T-cell (primary cell): ENCODE data around the gene BCL2L1. TPM values are rescaled to one million over a fixed set of nuclear protein-coding genes. Genes with fewer than 3 reads are reported as not detected.

Experiments used
- ATAC-seq, 4 experiments: fragments of 200-7000 bp in 3 of 4; fragments of 150-1000 bp in 1 of 4; cut with Tn5 transposase; replicated peaks in 1 of 4; 1 replicate in 3 of 4; 2 replicates in 1 of 4; pipeline ENCODE4 v1.10.0; 2021; ENCODE audit warnings: moderate library complexity in 3 of 4, mild to moderate bottlenecking in 2 of 4, moderate number of reproducible peaks in 1 of 4
- CTCF ChIA-PET, 2 donors: fragments of 300-600 bp; sonication (Branson Sonifier 250); formaldehyde crosslinking; loops; one replicate each; lab custom pipeline; 2022; ENCODE audit warnings: antibody characterized with exemption in 2 of 2; lab: Charles Lee
- POLR2A ChIA-PET, 2 donors: fragments of 300-600 bp; sonication (Branson Sonifier 250); formaldehyde crosslinking; loops; one replicate each; lab custom pipeline; 2022; ENCODE audit warnings: antibody characterized with exemption in 2 of 2; lab: Charles Lee
- DNase-seq, 35 experiments: peaks; one replicate each; pipeline versions ENCODE4 v3.0.0 to v3.0.0-alpha.2; 2013 to 2023
- H3K27ac ChIP-seq: one replicate; pipeline ENCODE4 v1.5.1; 2013; ENCODE audit warnings: low read length
- H3K27me3 ChIP-seq, 2 experiments: replicated peaks in 1 of 2; 1 replicate in 1 of 2; 2 replicates in 1 of 2; pipeline versions ENCODE4 v1.6.1 to v1.7.0; 2013; ENCODE audit warnings: low read length in 1 of 2, mixed read lengths in 1 of 2; ENCODE audit not compliant: control insufficient read depth in 2 of 2, insufficient read depth in 2 of 2; ENCODE audit errors: extremely low read depth in 1 of 2
- H3K36me3 ChIP-seq, 2 donors: 1 replicate in 1 of 2; 2 replicates in 1 of 2; pipeline versions ENCODE4 v1.6.1 to v1.7.0; 2013; ENCODE audit warnings: low read length in 1 of 2; ENCODE audit not compliant: control insufficient read depth in 2 of 2, insufficient read depth in 1 of 2; ENCODE audit errors: extremely low read depth in 1 of 2
- H3K4me1 ChIP-seq, 2 experiments: 1 replicate in 1 of 2; 2 replicates in 1 of 2; pipeline versions ENCODE4 v1.6.1 to v1.7.0; 2013; ENCODE audit warnings: low read length in 2 of 2, mixed read lengths in 1 of 2; ENCODE audit not compliant: insufficient read depth in 2 of 2, control insufficient read depth in 1 of 2; ENCODE audit errors: extremely low read depth in 1 of 2
- H3K4me3 ChIP-seq, 2 donors: 1 replicate in 1 of 2; 2 replicates in 1 of 2; pipeline versions ENCODE4 v1.5.1 to v1.7.0; 2013; ENCODE audit warnings: mild to moderate bottlenecking in 2 of 2, low read length in 1 of 2, moderate library complexity in 1 of 2; ENCODE audit not compliant: control insufficient read depth in 1 of 2; ENCODE audit errors: extremely low read depth in 1 of 2
- H3K9me3 ChIP-seq: 2 replicates; pipeline ENCODE4 v1.7.0; 2013
- H3K27ac Mint-ChIP-seq, 2 donors: one replicate each; pipeline ENCODE4 v1.8.0; 2020 to 2021; ENCODE audit warnings: mild to moderate bottlenecking in 2 of 2, mixed read lengths in 2 of 2
- H3K27me3 Mint-ChIP-seq, 2 donors: one replicate each; pipeline ENCODE4 v1.8.0; 2021 to 2022; ENCODE audit warnings: mixed read lengths in 2 of 2
- H3K36me3 Mint-ChIP-seq: one replicate; pipeline ENCODE4 v1.8.0; 2021; ENCODE audit warnings: mixed read lengths
- H3K4me1 Mint-ChIP-seq, 3 donors: one replicate each; pipeline ENCODE4 v1.8.0; 2020 to 2022; ENCODE audit warnings: mixed read lengths in 3 of 3, mild to moderate bottlenecking in 1 of 3
- H3K4me3 Mint-ChIP-seq, 3 donors: one replicate each; pipeline ENCODE4 v1.8.0; 2020 to 2022; ENCODE audit warnings: mild to moderate bottlenecking in 3 of 3, mixed read lengths in 3 of 3, moderate library complexity in 3 of 3
- H3K9me3 Mint-ChIP-seq, 3 donors: one replicate each; pipeline ENCODE4 v1.8.0; 2020 to 2022; ENCODE audit warnings: mixed read lengths in 3 of 3
- WGBS: methylation state at CpG from one replicate; pipeline ENCODE4 v1.1.5; 2013; ENCODE audit warnings: missing lambda C conversion rate; ENCODE audit not compliant: insufficient coverage; 5-methylcytosine and 5-hydroxymethylcytosine counted together
- total RNA-seq, 35 experiments: library from RNA in 6 of 35; stranded (reverse) in 6 of 35; fragments of 120-200 nt in 1 of 35; gene quantifications; one replicate each; pipeline versions ENCODE4 v1.2.1 to v1.2.4 and lab custom pipeline; 2013 to 2026

BCL2L1 gene
- total RNA-seq, 5 donors from 2014 or later (not counting 1 experiment from before 2014, with no cell fraction given) = 26.6 to 33.8 (median 27.7) TPM

DNA sequence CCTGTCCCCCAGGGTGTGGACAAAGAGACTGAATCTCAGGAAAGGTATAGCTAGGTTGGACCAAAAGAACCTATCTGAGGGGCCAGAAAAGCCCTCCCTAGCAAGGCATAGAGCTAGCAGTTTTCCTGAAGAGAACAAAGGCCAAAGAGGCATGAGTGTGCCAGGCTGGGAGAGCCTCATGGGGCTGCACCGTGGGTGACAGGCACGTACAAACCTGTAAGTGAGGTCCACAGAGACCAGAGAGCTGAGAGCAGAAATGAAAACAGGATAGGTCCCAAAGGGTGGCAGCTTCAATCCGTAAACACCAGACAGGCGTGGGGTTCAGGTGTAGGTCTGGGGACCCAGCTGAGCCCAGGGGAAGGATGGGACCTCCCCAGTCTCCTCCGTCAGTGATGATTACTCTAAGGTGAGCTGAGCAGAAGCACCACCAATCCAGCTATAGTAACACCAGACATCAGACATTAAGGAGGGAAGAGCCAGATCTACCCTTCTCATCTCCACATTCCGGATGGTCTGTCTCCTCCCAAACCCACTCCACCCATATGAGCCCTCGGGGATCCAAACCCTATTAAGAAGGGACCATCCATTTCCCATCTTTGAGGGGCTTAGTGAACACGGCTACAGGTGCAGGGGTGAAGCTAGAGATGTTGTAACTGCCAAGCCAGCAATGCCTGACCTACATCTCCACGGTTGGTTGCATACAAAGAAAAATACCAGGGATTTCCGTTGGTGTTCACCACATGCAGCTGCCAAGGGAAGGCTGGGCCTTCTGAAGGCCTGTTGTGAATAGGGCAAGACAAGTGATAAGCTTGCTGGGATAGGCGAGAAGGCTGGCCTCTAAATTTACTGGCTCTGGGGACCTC, 38.3 kb downstream of the BCL2L1 start:
- Mint-ChIP-seq H3K4me1 (peaks cover 78 to 86% (median 79%) of the 10 kb centered on the region in 3 donors), H3K36me3 (peaks cover 34% of the 10 kb centered on the region), H3K4me3 (peak overlapping the region in 1 of 3 donors; percentile 52), H3K27ac (peak overlapping the region; percentile 62 to 84), H3K27me3 (no peaks in the 10 kb centered on the region), H3K9me3 (no peaks in the 10 kb centered on the region)
- no peak overlapping the region for H3K4me3 ChIP-seq
- ChIA-PET CTCF (interaction anchor here (0.7 to 2.2 kb wide), 7 partner anchors 8 to 109 kb away, joined by 3 to 17 read pairs (median 7); no protein-coding TSS in a partner anchor), POLR2A (interaction anchor here (0.5 to 0.9 kb wide), 3 partner anchors 11 to 39 kb away, joined by 4 to 6 read pairs (median 4); no protein-coding TSS in a partner anchor)
- peak; percentile 23 to 77 (median 60) for ATAC-seq
- peak overlapping the region; percentile 47 for H3K27ac ChIP-seq
- peak in 11 of 35 experiments; percentile 2 to 47 (median 20) for DNase-seq
- 35% methylated on average over 6 of the region's 11 CpGs for WGBS
- H3K36me3 ChIP-seq = peaks cover 2 to 42% of the 10 kb centered on the region in 2 donors
- peaks cover 17 to 65% of the 10 kb centered on the region in 2 experiments for H3K4me1 ChIP-seq
- no peaks in the 10 kb centered on the region for H3K27me3 ChIP-seq
- H3K9me3 ChIP-seq = no peaks in the 10 kb centered on the region

DNA sequence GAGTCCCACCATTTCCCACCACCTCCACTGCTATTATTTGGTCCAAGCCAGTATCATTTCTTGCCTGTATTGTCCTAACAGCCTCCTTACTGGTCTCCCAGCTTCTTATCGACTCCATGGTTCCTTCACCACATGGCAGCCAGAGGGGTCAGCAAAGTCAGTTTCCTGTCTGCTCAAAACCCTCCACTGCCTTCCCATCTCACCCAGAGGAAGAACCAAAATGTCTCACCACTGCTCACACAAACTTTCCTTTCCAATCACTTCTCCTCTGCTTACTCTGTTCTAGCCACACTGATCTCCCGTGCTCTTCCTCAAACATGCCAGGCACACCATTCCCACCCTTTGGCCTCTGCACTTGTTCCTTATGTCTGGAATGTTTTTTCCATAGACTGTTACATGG, 39.7 kb downstream of the BCL2L1 start:
- no peak for ATAC-seq
- Histone ChIP-seq H3K36me3 (peaks cover 4 to 50% of the 10 kb centered on the region in 2 donors), H3K4me1 (peaks cover 26 to 79% of the 10 kb centered on the region in 2 experiments), H3K27ac (peak overlapping the region; percentile 40), H3K9me3 (no peaks in the 10 kb centered on the region), H3K27me3 (no peaks in the 10 kb centered on the region), H3K4me3 (no peak overlapping the region)
- WGBS = 63% methylated on average over 1 of the region's 2 CpGs
- peak overlapping the region; percentile 50 to 68 for H3K27ac Mint-ChIP-seq
- ChIA-PET POLR2A (interaction anchor here in 1 of 2 donors (0.6 kb wide), 1 partner anchor 8 kb away, joined by 3 read pairs; no protein-coding TSS in a partner anchor), CTCF (interaction anchor here in 1 of 2 donors (1.1 kb wide), 1 partner anchor 41 kb away, joined by 7 read pairs; no protein-coding TSS in a partner anchor)
- H3K4me3 Mint-ChIP-seq = no peak overlapping the region
- H3K36me3 Mint-ChIP-seq = peaks cover 42% of the 10 kb centered on the region
- H3K27me3 Mint-ChIP-seq = no peaks in the 10 kb centered on the region
- H3K9me3 Mint-ChIP-seq = no peaks in the 10 kb centered on the region
- H3K4me1 Mint-ChIP-seq = peaks cover 86 to 94% (median 87%) of the 10 kb centered on the region in 3 donors
- DNase-seq = no peak

DNA sequence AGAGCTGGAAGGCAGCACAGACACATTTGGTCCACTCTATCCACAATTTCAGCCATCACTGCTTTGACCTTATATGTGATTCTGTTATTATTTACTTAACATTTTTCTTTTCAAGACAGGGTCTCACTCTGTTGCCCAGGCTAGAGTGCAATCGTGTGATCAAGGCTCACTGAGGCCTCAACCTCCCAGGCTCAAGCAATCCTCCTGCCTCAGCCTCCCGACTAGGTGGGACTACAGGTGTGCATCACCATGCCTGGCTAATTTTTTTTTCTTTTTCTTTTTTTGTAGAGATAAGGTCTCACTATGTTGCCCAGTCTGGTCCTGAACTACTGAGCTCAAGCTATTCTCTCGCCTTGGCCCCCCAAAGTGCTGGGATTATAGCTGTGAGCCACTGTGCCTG, 40.3 kb downstream of the BCL2L1 start:
- Histone ChIP-seq H3K4me3 (no peak overlapping the region), H3K27me3 (no peaks in the 10 kb centered on the region), H3K36me3 (peaks cover 7 to 54% of the 10 kb centered on the region in 2 donors), H3K4me1 (peaks cover 28 to 85% of the 10 kb centered on the region in 2 experiments), H3K27ac (peak overlapping the region; percentile 40), H3K9me3 (no peaks in the 10 kb centered on the region)
- POLR2A ChIA-PET = interaction anchor here in 1 of 2 donors (0.6 kb wide), 1 partner anchor 9 kb away, joined by 3 read pairs; no protein-coding TSS in a partner anchor
- H3K27me3 Mint-ChIP-seq = no peaks in the 10 kb centered on the region
- no peak for DNase-seq
- no peak overlapping the region for H3K4me3 Mint-ChIP-seq
- H3K27ac Mint-ChIP-seq = peak overlapping the region; percentile 29 to 50
- peaks cover 90 to 95% (median 93%) of the 10 kb centered on the region in 3 donors for H3K4me1 Mint-ChIP-seq
- WGBS = no CpG with 5 or more reads among the region's 3 CpGs
- H3K9me3 Mint-ChIP-seq = no peaks in the 10 kb centered on the region
- no peak for ATAC-seq
- H3K36me3 Mint-ChIP-seq = peaks cover 40% of the 10 kb centered on the region
- CTCF ChIA-PET = interaction anchor here in 1 of 2 donors (0.9 to 1.1 kb wide), 2 partner anchors 14 to 41 kb away, joined by 3 to 7 read pairs; no protein-coding TSS in a partner anchor

DNA sequence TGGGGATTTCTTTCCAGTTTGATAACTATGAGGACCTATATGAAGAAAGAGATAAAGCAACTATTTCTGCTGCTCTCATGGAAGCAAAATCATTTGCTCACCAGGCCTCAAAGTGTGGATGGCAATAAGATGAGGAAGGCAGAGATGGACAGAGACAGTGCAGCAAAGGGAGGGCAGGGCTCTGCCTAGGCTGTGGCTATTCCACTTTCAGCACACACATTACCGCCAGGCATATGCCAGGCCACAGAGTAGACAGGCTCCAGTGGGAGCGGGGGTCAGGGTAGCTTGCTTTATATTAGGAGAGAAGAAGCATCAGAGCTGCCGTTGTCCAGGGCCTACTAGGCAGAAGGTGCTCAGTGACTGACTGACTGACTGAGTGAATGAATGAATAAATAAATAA, 40.9 kb downstream of the BCL2L1 start:
- H3K36me3 Mint-ChIP-seq = peaks cover 37% of the 10 kb centered on the region
- Histone ChIP-seq H3K4me1 (peaks cover 31 to 91% of the 10 kb centered on the region in 2 experiments), H3K27ac (no peak overlapping the region), H3K27me3 (no peaks in the 10 kb centered on the region), H3K9me3 (no peaks in the 10 kb centered on the region), H3K4me3 (no peak overlapping the region), H3K36me3 (peaks cover 7 to 49% of the 10 kb centered on the region in 2 donors)
- H3K4me1 Mint-ChIP-seq = peaks cover 89 to 95% (median 95%) of the 10 kb centered on the region in 3 donors
- ChIA-PET POLR2A (interaction anchor here in 1 of 2 donors (0.6 kb wide), 1 partner anchor 9 kb away, joined by 3 read pairs; no protein-coding TSS in a partner anchor), CTCF (interaction anchor here in 1 of 2 donors (0.9 to 1.1 kb wide), 2 partner anchors 15 to 42 kb away, joined by 3 to 7 read pairs; no protein-coding TSS in a partner anchor)
- 100% methylated on average over 1 of the region's 3 CpGs for WGBS
- DNase-seq = no peak
- H3K9me3 Mint-ChIP-seq = no peaks in the 10 kb centered on the region
- no peak for ATAC-seq
- peak overlapping the region; percentile 96 to 99 for H3K27ac Mint-ChIP-seq
- H3K4me3 Mint-ChIP-seq = no peak overlapping the region
- no peaks in the 10 kb centered on the region for H3K27me3 Mint-ChIP-seq

DNA sequence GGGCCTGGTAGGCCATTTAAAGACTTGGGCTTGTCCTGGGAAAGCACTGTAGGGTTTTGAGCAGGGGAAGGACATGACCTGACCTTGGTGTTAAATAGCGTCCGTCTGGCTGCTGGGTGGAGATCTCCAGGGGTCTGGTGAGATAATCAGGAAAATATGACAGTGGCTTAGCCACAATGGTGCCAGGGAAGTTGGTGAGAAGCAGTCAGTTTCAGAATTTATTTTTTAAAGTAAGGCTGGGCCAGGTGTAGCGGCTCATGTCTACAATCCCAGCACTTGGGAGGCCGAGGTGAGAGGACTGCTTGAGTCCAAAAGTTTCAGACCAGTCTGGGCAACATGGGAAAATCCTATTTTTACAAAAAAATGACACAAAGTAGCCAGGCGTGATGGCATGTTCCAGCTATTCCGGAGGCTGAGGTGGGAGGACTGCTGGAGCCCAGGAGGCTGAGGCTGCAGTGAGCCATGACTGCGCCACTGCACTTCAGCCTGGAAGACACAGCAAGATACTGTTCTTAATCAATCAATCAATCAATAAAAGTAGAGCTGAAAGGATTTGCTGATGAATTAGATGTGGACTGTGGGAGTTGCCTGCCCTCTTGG, 41.4 kb downstream of the BCL2L1 start:
- Mint-ChIP-seq H3K27ac (peak overlapping the region; percentile 96 to 99), H3K9me3 (no peaks in the 10 kb centered on the region), H3K4me1 (peaks cover 91 to 95% (median 95%) of the 10 kb centered on the region in 3 donors), H3K27me3 (no peaks in the 10 kb centered on the region), H3K4me3 (peak overlapping the region in 1 of 3 donors; percentile 2), H3K36me3 (peaks cover 34% of the 10 kb centered on the region)
- DNase-seq (no peak), ATAC-seq (no peak)
- H3K27me3 ChIP-seq = no peaks in the 10 kb centered on the region
- no peaks in the 10 kb centered on the region for H3K9me3 ChIP-seq
- WGBS = 96% methylated on average over 4 of the region's 7 CpGs
- ChIA-PET CTCF (no interaction called here), POLR2A (no interaction called here)
- H3K36me3 ChIP-seq = peaks cover 7 to 45% of the 10 kb centered on the region in 2 donors
- peaks cover 34 to 93% of the 10 kb centered on the region in 2 experiments for H3K4me1 ChIP-seq
- H3K4me3 ChIP-seq = no peak overlapping the region
- H3K27ac ChIP-seq = no peak overlapping the region
